IPS-NIHi11 (cell line): ENCODE measurements around the gene C10orf67.
"Not testable (repeated sequence)": the region's sequence is repeated elsewhere in the genome, so short reads cannot be mapped to it uniquely, and the experiment has no call there.

Source experiments
- DNase-seq: peaks from one replicate; pipeline ENCODE4 v3.0.0; 2012; ENCODE audit warnings: mixed read lengths, low spot score

Gene C10orf67

DNA sequence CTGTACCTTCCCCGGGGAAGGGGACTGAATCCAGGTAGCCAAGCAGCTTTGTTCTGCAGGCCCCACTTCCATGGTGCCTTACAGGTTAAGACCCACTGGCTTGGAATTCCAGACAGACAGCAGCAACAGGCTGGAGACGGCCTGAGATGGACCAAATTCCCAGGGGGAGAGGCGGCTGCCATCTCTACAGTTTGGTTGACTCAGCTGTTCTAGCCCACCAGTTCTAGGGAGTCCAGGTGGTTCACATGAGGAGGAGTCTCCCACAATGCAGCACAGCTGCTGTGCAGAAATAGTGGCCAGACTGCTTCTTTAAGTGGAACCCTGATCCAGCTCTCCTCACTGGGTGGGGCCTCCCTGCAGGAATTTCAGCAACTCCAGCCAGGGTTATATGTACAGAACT is 74.1 kb downstream of the C10orf67 start:
- DNase-seq = no peak

DNA sequence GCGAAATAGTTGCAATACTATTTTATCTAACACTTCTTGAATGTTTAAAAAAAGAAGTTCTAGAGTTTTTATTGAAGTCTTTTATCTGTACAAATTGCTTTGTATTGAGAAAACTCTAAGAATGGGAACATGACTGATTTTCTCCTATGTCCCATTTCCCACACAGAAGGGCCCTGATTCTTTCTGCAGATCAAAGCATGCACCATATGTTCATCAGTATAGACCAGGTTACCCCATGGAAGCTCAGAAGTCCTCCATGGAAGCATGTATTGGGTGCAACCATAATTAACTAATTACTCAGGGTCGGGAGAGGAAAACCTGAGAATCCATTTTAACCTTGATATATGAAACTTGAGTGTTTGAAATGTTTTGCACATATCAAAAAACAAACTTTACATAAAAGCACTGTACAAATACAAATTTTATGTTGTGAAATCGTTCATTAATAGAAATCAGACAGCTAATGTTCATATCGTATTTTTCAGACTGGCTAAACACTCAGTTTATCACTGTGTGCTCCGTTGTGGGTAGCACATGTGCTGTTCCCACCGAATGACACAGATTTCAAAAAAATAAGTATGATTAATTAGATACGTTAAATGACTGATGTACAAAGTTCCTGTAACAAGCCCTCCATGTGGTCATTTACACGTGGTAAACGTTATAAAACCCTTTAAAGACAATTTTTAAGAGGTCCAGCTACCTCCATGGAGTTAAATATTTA is 81.0 kb downstream of the C10orf67 start:
- DNase-seq = no peak

DNA sequence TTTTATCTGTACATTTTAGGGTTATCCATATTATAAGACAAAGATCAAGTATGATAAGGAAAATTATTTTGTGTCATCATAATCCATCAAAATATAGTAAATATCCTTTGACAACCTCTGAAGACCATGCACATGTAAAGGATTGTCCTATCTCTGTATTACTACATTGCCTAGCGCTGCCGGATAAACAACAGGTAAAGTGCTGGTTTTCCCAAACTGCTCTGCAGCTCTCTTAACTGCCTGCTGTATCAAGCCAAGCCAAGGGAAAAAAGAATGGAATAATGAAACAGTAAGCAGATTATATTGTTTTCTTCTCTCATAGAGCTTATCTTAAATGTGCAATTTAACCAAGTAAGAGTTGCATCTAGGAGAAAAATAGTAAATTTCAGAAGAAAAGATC is 81.7 kb downstream of the C10orf67 start:
- DNase-seq = no peak

DNA sequence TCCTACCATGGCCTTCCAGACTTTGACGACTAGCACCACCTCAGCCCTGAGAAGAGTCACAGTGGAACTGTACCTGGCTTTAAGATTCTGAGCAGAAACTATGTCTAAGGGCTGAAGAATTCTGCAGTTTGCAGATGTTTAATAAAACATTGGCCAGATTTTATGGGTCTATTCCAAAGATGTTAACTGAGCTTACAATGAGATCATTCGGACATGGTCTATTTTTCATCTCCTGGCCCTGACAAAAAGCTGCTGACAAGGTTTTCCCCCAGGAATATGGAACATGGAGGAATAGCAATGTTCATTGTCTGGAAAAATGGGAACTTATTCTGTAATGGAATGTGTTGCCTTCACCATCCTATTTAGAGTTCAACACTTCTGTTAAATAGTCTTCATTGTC is 86.1 kb downstream of the C10orf67 start:
- no peak for DNase-seq

DNA sequence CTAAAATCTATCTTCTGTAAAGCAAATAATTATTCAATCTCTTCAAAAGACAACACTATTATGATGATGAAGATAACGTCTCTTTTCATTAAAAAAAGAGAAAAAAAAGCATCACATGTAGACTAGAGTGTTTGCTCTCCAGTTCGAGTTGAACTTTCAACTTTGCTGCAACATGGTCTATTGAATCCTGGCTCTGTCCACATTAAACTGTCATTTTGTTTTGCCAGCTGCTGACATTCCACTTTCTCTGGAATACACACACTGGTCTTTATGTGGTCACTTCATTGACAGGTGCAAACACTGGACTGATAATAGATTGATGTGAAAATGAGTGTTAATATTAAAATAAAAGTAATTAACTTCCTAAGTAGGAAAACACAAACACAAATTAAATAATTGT is 90.8 kb downstream of the C10orf67 start:
- no peak for DNase-seq

DNA sequence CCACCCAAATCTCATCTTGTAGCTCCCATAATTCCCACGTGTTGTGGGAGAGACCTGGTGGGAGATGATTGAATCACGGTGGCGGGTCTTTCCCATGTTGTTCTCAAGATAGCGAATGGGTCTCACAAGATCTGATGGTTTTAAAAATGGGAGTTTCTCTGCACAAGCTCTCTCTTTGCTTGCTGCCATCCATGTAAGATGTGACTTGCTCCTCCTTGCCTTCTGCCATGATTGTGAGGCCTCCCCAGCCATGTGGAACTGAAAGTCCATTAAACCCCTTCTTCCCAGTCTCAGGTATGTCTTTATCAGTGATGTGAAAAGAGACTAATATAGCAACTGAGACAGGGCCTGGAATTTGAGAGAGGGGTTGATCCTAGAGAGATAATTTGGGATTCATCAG is 91.7 kb downstream of the C10orf67 start:
- DNase-seq = not testable (repeated sequence)

DNA sequence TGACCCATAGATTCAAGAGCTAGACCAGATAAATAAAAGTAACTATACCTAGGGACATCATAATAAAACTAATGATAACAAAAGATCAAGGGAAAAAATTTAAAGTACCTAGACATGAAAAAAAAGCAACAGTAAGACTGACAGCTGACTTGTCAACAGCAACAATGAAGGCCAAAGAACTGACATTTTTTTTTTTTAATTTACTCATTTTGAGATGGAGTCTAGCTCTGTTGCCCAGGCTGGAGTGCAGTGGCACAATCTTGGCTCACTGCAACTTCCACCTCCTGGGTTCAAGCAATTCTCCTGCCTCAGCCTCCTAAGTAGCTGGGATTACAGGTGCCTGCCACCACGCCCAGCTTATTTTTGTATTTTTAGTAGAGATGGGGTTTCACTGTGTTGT is 102.8 kb downstream of the C10orf67 start:
- not testable (repeated sequence) for DNase-seq

DNA sequence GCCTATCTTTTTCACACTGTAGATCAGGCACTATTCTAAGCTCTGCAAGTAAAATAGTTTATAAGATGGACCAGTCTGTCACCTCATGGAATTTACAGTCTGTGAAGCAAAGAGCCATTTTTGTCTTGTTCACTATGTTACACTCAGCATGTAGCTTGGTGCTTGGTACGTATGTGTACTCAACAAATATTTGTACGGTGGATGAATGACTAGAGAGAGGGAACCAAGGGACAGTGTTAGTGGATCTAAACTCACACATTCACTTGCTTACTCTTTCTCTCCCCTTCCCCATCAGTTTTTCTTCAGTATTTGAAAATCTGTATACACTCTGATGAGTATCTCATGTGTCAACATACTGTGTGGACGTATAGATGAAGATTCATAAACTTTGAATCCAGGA is 106.6 kb downstream of the C10orf67 start:
- DNase-seq = no peak

DNA sequence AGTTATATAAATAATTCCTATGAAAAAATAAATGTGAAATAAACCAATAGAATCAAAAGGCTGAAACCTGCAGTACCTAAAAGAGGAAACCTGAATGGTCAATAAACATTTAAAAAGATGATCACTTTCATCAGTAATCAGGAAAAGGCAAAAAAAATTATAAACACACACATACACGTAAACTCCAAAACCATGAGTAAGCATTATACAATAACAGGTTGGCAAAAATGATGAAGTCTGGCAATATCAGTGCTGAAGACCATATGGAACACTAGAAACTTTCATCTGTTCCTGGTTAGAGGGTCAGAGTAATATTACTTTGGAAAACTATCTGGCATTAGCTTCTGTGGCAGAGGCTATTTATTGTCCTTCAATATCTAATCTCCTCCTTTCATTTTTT is 114.0 kb downstream of the C10orf67 start:
- no peak for DNase-seq

DNA sequence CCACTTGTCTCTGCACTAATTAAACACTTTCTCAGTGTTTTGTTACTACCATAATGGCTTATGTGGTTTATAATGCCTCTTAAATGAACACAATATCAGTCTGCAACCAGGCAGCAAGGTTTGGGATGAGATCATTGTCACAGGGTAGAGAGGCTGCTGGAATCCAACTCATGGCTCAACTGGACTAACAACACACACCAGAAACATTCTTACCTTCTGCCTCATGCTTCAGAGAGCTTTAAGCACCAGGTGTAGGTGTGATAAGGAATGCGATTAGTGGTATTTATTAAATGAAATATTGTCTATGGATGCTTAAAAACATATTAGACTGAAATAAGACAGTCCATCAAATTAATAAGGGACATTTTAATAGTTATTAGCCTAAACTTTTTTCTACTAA is 127.1 kb downstream of the C10orf67 start:
- DNase-seq = no peak

DNA sequence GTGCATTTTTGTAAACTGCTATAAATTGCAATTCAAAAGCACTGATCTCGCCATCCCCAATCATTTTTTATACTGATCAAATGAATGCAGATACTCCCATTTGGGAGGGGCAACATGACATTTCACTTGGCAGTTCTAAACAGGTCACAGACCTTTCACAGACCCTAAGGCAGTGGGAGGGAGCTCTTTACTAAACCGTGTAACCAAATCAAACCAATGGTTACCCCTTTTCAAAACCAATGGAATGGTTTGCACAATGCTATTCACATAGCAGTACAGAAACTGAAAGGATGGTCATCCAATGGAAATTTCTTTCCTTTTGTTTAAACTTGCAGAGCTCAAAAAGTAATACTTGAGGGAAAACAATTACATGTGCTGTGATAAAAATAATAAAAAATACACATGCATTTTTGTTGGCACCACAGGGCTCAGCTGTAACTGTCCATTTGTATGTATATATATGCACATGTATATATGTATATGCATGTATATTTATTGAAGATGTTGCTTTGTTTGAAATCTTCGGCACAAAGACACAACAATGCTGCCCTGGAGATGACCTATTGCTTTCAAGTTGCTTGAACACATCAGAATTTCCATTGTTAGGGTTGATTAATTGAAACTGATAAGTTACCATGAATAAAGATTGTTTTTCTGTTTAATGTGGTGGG is 138.5 kb downstream of the C10orf67 start:
- no peak for DNase-seq

DNA sequence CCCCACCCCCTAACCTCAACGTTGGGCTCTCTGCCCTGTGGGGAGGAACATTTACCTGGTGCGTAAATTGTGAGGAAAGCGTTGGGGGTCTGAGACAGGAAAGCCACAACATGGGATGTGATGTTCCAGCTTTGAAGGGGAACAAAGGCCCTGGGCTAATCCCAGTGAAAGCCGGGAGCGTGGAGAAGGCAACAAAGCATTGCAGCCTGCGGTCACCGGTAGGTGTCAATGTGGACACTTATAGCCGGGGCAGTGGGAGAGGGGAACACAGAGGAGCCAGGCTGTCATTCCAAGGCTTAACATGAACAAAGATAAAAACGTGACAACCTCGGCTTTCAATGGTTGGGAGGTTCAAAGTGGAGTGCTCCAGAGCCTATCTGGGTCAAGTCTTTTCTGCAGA is 139.8 kb downstream of the C10orf67 start:
- DNase-seq = peak; percentile 41

DNA sequence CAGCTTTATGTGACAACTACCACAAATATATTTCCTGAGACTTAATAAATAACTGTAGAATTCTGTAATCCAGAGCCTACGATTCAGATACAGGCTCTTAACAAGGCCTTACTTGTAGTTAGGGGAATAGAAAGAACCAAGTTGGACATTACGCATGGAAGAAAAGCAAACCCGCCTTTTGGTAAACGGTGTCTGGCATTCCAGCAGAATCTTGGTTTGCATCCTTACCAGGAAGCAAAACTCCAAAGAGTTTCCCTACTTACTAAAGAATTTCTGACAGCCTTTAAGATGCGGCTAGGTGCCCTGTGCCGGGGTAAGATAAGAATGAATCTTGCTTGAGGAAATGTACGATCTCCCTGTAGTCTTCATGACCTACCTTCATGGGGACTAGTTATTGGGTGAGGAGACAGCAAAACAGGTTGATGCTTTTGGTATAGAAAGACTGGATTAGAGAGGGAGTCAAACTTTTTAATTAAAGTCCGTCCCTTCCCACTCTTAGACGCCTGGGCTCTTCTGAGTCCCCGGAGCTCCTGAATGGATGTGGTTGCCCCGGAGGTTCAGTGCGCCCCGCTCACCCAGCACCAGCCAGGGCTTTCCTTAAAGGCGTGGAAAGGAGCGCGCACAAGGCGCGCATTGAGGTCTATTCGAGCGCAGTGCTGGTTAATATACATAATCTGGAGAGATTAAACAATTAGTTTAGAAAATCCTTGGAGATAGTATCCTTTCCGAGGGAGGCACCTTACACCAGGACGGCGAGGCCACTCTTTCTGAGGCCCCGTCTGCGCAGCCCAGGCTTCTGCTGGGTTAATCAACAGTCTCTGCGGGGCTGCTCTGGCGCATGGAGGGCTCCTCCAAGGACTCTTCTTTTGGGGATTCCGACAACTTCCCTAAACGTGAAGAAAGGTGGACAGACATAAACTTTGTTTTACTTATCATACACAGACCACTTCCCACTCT is 140.9 kb downstream of the C10orf67 start:
- no peak for DNase-seq

DNA sequence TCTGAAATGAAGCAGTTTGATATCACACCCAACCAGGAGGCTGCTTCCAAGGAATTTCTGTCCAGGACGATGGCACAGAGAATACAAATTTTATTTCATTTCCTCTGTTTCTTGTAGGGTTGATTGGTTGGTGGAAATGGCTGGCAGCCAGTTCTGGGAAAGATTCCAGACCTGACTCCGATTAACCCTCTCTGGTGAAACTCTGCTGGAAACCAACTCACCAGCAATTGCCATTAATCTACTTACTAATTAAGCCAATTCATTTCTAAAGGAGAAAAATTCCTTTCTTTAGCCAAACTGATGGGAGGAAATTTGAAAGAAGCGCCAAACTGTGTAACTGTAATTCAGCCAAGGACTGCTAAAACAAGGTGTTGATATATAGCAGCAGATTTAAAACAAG is 141.8 kb downstream of the C10orf67 start:
- DNase-seq = no peak

DNA sequence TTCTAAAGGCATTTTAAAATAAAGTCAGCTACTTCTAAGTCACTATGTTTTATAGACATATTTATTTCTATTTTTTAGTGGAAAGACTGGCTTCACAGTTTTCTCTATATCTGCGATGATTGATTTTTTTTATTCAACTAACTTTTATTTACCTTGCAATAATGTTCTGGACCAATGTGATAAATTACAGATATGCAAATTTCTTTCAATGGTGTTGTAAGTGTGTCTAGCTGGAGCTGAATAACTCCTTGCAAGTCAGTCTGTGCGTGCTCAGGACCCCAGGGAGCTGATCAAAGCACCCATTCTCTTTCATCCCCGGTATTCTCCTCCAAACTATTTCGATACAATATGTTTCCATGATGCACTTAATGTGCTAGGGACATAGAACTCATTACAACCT is 142.8 kb downstream of the C10orf67 start:
- DNase-seq = no peak

DNA sequence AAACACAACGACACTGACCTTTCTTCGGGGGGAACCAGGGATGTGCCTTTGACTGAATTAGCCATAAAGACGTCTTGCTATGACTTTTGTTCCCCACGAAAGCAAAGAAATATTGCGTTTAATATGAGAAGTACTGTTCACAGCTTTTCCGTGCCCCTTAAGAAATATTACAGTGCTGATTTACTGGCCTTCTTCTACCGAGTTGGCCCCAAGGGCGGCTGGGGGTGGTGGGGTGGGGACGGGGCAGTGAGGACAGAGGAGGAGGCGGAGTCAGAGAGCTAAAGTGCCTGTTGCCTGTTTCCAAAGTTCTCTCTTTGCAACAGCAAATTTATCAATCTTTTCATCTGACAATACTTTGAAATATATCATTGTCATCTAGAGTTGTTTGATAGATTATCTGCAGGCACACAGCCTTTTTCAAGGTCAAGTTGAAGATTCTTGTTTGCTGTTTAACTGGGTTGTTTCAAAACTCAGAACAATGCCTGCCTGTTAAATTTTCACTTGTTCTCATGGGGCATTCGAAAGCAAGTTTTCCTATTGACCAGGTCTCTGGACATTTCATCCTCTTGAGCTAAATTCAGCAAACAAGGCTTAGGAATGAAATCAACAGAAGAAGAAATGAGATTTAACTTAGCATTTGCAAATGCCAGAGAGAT is 143.5 kb downstream of the C10orf67 start:
- DNase-seq = no peak

DNA sequence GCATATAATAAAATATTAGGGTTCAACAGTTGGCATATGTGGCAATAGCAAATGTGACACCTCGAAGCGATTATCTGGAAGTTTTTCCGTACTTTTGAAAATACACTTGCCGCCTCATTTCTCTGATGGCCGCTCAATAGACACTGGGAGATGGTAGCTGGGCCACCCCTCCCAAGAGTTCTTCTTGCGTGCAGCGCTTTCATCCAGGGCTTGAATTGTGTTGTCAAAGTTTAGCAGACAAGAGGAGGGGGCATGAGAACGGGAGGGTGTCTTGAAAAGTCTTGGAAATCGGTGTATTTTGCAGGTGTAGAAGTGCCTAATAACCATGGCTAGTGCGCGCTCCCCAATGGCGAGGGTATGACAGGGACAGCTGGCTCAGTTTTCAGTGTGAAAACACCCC is 144.0 kb downstream of the C10orf67 start:
- no peak for DNase-seq

DNA sequence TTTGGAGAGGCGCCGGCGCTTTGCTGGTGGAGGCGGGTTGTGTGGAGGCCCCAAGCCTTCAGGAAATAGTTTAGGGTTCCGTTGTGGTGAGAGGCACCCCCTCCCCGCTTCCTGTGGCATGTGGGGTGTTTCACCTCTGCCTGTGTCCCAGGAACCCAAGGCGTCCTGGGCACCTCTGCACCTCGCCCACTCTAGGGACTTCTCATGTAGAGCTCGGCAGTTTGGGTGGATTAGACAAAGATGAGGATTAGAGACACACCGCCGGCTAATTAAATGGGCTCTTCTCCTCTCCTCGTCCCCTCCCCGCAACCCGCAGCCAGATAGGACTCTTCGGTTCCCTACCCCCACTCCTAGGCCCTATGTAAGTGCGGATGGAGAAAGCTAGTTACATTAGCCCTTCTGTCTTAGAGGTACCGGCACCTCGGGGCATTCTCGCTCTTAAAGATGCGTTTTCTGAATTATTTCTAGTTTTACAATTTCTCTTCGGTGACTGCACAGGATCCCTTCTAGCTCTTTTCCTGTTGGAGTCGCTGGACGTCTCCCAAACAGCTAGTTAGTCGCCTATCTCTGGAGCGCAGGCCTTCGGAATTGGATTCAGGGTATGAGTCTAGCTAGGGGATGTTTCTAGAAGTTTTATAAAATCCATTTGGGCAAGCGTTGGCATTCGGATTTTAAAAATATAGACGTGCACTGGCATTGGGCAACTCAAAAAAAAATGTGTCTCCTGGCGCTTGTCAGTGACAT is 144.7 kb downstream of the C10orf67 start:
- no peak for DNase-seq

DNA sequence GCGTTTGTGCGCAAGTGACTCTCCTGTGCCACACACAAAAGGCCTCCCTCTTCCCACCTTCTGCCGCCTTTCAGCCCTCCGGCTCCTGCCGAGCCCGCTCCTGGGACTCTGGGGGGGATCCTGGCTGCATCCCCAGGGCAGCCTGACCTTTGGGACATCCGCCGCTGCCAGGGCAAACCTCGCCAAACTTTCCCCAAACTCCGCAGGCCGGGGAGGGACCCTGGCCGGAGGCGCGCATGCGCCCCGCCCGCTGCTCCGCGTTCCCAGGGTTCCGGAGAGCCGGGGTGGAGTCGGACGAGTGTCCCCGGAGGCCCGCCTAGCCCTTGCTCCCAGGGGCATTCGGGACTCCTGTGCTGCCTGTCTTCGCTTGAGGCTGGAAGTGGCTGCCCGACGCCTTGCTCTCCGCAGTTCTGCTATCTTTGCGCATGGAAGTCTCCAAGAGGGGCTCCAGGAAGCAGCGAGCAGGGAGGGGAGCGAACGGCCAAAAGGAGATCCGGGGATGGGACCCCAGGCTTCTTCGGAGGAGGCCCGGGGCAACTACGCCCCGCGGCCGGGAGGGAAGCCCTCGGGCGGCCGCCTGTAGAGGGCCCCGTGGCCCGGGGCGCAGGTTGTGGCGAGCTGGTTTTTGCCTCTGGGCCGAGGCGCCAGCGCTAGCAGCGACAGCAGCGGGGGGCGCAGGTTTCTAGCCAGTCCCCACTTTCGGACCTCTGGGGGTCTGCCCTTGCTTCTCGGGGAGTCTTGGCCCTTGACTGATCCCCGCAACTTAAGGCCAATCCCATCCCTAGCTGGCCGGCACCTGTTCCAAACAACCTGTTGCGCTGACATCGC is 145.4 kb downstream of the C10orf67 start:
- peak; percentile 81 for DNase-seq

DNA sequence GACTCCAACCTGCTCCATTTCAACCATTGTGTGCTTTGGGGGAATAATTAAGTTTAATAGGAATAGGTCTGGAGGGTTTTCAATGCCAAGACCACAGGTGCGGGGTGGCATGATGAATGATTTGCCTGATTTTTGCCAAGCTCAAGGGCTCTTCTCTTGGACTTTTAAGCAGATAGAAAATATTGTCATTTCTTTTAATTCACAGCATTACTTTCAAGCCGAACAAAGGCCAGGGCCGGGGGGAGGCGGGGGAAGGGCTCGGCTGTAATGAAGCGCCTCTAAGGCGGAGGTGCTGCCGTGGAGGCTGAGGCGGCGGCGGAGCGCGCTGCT is 146.0 kb downstream of the C10orf67 start:
- DNase-seq = peak; percentile 39

DNA sequence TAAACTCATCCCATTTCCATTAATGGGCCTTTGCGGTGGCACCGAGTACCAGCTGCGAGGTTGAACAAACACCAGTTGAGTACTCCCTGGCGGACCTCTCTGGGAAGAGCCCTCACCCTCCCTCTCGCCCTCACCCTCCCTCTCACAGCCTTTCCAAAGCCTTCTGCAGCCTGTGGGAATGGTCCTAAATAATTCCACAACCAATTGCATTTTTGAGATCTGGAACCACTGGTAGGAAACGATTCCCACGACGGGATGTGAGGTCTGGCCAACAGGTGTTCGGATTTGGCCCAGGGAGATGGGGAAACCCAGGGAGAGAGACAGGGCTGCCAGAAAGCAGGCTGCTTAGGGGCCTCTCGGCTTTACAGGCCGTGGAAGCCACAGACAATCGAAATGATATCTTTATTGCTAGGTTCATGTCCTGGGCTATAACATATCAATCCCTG is 147.2 kb downstream of the C10orf67 start:
- DNase-seq = no peak
